Epithelial cell of umbilical artery (primary cell): Measurements from ENCODE around the gene SEPTIN1. TPM values are rescaled to one million over a fixed set of nuclear protein-coding genes. Genes with fewer than 3 reads are reported as not detected.

Source experiments
- total RNA-seq: library from RNA; depleted of rRNA; stranded (reverse); fragments of >200 nt; gene quantifications from 2 replicates; pipeline ENCODE4 v1.2.3, GENCODE V29; 2014

The SEPTIN1 gene, protein sequence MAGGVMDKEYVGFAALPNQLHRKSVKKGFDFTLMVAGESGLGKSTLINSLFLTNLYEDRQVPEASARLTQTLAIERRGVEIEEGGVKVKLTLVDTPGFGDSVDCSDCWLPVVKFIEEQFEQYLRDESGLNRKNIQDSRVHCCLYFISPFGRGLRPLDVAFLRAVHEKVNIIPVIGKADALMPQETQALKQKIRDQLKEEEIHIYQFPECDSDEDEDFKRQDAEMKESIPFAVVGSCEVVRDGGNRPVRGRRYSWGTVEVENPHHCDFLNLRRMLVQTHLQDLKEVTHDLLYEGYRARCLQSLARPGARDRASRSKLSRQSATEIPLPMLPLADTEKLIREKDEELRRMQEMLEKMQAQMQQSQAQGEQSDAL
- not detected in 2 replicates for total RNA-seq

GRCh38 chr16:30382111-30382881 lies at the start of gene SEPTIN1:
SEPTIN1 (minus strand) TSS chr16:30382561; CDS start chr16:30382542, 19 bp downstream.

DNA sequence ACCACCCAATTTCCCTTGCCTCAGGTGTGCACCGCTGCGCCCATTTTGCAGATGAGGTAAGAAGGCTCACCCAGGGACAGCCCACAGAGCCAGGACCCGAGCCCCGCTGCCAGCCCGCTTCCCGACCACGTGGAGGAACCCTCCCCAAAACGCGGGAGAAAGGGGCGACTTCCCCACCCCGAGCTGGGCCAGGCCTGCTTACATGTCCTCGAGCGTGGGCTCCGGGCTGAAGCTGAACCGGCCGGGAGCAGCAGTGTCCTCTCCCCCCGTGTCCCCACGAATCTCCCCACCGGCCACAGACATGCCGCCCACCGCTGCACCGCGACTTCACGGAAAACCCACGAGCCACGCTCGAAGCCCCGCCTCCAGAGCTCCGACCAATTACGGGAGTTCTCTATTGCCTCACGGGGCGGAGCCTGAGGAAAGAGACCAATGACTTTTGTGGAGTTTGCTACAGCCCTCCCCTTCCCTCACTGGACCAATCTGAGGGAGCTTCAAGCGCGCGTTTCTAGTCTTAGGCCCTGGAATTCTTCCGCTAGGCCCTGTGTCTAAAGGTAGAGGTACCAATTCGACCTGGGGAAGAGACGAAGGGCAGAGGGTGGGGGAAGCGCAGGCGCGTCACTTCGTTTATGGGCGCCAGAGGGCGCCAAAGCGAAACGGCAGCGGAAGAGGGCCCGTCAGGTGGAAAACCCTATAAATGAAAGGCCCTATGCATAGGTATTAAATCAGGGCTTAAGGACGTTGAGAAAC lies 47.5 kb upstream of the SEPTIN1 start, which contains the start of gene DCTPP1:
Gene DCTPP1 (minus strand): TSS at position 353 of the 750 bp plus-strand sequence. CDS start 50 bp downstream, at position 303.

GRCh38 chr16:30407102-30407803 lies 24.9 kb upstream of the SEPTIN1 start, which contains the start of gene ZNF771:
ZNF771 (plus strand) TSS chr16:30407606; CDS start chr16:30408054, 448 bp downstream.

GRCh38 chr16:30395155-30395991 lies 13.0 kb upstream of the SEPTIN1 start, which contains the start of gene ZNF48:
ZNF48 (plus strand) TSS chr16:30395420; CDS start chr16:30395795, 375 bp downstream.

GRCh38 chr16:30374538-30374937 lies 7.8 kb downstream of the SEPTIN1 start, which contains the start of gene MYL11:
MYL11 (plus strand) TSS chr16:30374802; CDS start chr16:30374858, 56 bp downstream.

DNA sequence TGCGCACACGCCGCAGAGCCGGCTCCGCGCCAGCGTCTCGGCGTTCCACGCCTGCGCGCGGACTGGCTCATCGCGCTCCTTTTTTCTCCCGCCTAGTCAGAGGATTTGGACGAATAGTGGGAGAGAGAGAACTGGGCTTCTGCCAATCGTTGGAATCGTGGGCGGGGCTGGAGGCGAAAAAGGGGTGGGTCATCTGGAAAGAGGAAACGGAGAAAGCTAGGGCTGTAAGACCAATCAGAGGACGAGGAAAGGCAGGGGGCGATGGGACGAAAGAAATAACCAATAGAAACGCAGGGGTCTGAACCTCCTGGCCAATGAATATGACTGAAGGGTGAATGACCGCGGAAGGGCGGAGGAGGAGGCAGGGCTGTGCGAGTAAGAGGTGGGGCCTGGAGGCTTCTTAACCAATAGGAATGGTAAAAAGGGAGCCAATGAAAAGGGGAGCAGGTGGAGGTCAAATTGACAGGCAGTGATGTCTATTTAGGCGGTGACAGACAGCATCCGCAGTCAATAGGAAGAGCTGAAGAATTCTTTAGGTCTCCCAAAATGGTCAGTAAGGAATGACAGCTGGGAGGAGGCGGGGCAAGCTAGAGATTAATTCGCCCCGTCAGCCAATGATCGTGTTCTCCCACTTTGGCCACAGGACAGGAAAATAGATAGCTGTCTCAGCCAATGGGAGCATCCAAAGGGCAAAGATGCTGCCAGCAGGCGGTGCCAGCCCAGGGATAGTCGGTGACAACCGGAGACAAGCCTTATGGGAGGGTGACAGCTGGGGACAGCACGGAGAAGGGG lies 11.7 kb downstream of the SEPTIN1 start, which contains the start of gene TBC1D10B:
Gene TBC1D10B (minus strand): TSS at position 39 of the 792 bp plus-strand sequence. CDS start 311 bp downstream, outside the sequence.

DNA sequence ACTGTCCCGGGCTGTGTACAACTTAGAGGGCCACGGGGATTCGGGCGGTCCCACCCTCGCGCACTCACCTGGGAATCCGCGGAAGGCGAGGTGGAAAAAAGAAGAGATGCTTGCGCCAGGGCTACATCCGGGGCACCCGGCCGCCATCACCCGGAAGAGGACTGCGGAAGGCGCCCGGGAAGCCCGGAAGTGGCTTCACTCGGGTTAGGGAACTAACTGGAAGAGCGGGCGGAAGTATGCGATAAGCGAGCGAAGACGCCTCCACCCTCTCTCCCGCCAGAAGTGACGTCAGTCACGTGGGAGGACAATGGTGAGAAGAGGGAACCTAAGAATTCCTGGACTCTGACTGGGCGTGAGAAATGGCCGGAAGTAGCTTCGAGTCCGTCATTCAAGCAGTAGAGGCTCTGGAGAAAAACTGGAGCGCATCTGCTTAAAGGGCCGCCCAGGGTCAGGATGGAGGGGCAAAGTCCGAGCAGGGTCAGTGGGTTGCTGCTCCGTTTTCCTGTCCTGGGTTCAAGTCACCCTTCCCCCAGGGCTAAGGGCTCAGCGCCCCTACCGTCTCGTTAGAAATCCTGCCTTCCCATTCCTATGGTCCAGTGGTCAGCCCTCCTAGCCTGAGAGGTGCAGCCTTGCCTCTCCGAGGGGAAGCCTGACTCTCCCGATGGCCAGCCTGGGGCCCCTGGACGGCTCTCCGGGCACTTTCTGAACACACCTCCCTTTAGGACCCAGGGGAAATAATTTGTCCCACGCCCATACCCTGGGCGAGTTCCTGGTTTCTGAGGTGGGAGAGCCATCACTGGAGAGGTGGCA lies 27.0 kb downstream of the SEPTIN1 start, which contains the start of gene CD2BP2:
Gene CD2BP2 (minus strand): TSS at position 165 of the 810 bp plus-strand sequence. CDS start 627 bp downstream, outside the sequence.

Other genes starting within 250 kb of the SEPTIN1 start
- 1.2 and 4.2 TPM in 2 replicates for gene CORO1A, start 199.0 kb downstream of the SEPTIN1 start, total RNA-seq
- gene BOLA2B, start 188.9 kb downstream of the SEPTIN1 start, total RNA-seq, result 161 and 183 TPM in 2 replicates
- gene SLX1A, start 188.7 kb downstream of the SEPTIN1 start, total RNA-seq, result 38.9 and 52.3 TPM in 2 replicates
- gene SULT1A3, start 183.3 kb downstream of the SEPTIN1 start, total RNA-seq, result 4.0 and 4.2 TPM in 2 replicates
- gene NPIPB13, start 134.1 kb downstream of the SEPTIN1 start, total RNA-seq, result 0.65 TPM in 1 of 2 replicates, not detected in the other
- gene CD2BP2, start 27.3 kb downstream of the SEPTIN1 start, total RNA-seq, result 38.0 and 51.4 TPM in 2 replicates
- 29.2 and 33.1 TPM in 2 replicates for gene TBC1D10B, start 12.1 kb downstream of the SEPTIN1 start, total RNA-seq
- not detected in 2 replicates for gene MYL11, start 7.8 kb downstream of the SEPTIN1 start, total RNA-seq
- 14.1 and 18.2 TPM in 2 replicates for gene ZNF48, start 12.9 kb upstream of the SEPTIN1 start, total RNA-seq
- gene ZNF771, start 25.0 kb upstream of the SEPTIN1 start, total RNA-seq, result 12.2 and 17.2 TPM in 2 replicates
- gene DCTPP1, start 47.5 kb upstream of the SEPTIN1 start, total RNA-seq, result 48.1 and 58.1 TPM in 2 replicates
- gene SEPHS2, start 63.3 kb upstream of the SEPTIN1 start, total RNA-seq, result 14.3 and 15.2 TPM in 2 replicates
- not detected in 2 replicates for gene ITGAL, start 90.2 kb upstream of the SEPTIN1 start, total RNA-seq
- gene ZNF768, start 144.0 kb upstream of the SEPTIN1 start, total RNA-seq, result 16.6 and 17.8 TPM in 2 replicates
- gene ZNF747, start 152.3 kb upstream of the SEPTIN1 start, total RNA-seq, result 5.2 and 6.7 TPM in 2 replicates
- gene ZNF764, start 175.8 kb upstream of the SEPTIN1 start, total RNA-seq, result 2.3 and 2.9 TPM in 2 replicates
- 4.7 and 6.5 TPM in 2 replicates for gene ZNF688, start 189.2 kb upstream of the SEPTIN1 start, total RNA-seq
- 6.2 and 6.7 TPM in 2 replicates for gene ZNF785, start 203.1 kb upstream of the SEPTIN1 start, total RNA-seq
- gene ZNF689, start 227.8 kb upstream of the SEPTIN1 start, total RNA-seq, result 3.2 and 4.7 TPM in 2 replicates